Brain microvascular endothelial cell (primary cell): ENCODE measurements around the gene BUD31.
A peak's percentile ranks its signal among the peaks of the same experiment; 100 is the strongest.
"Not testable (repeated sequence)": the region's sequence is repeated elsewhere in the genome, so short reads cannot be mapped to it uniquely, and the experiment has no call there.

Experiments used
- DNase-seq: peaks from one replicate; pipeline ENCODE4 v3.0.0-alpha.2; 2020
- H3K27ac ChIP-seq: fragments of 250-450 bp; sonication (Bioruptor Pico); 2 replicates; pipeline ENCODE4 v1.5.1; 2020; ENCODE audit warnings: mild to moderate bottlenecking, moderate library complexity
- H3K27me3 ChIP-seq: fragments of 250-450 bp; sonication (Bioruptor Pico); replicated peaks from 2 replicates; pipeline ENCODE4 v1.5.1; 2020; ENCODE audit warnings: mild to moderate bottlenecking
- H3K36me3 ChIP-seq: fragments of 250-450 bp; sonication (Bioruptor Pico); replicated peaks from 2 replicates; pipeline ENCODE4 v1.5.1; 2020; ENCODE audit warnings: mild to moderate bottlenecking
- H3K4me3 ChIP-seq: 2 replicates; pipeline ENCODE4 v1.5.1; 2011; ENCODE audit warnings: low read depth, mild to moderate bottlenecking, control low read depth, low read length, moderate library complexity
- in situ Hi-C: cut with HindIII; loops from 2 replicates; pipeline ENCODE4 v1.10.0; 2017; ENCODE audit warnings: low sequenced_read_pairs, low pct_ligation_motif_present
- TF ChIP-seq, protein P1 (sequence below): IDR thresholded peaks from 2 replicates; pipeline ENCODE4 v1.5.1; 2011; ENCODE audit warnings: low read depth, mild to moderate bottlenecking, moderate library complexity, low read length, control low read depth, inconsistent platforms; ENCODE audit errors: missing control alignments

BUD31 gene

DNA sequence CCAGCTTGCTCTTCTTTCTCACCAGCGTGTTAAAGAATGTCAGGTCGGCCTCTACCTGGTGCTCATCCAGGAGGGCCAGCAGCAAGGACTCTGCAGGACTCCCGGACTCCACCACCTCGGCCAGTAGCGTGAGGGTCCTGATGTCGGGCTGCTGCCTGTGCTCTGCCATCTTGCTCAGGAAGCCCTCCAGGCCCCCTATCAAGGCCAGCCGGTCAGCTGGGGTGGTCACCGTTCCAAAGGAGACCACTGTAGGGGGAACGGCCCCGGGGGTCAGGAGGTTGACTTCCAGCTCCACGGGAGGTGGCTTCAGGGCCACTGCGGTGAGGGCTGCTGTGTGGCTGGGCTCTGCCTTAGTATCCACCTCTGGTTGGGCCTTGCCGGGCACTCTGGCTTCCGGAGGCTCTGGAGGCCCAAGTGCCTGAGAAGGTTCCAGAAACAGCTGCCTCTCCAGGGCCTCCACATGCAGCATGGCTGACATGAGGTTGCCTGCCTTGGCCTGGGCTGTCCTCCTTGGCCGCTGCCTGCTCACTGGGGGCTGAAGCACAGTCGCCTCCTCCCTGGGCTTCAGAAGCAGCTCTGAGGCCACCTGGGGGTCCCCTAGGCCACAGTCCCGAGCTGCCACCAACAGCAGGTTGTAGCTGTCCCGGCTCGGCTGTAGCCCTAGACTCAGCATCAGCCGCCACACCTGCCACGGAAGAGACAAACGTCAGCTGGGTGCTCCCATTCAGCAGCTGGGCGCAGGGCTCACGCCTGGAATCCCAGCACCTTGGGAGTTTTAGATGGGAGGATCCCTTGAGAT, 16.4 kb downstream of the BUD31 start:
- peaks cover 56% of the 10 kb centered on the region for H3K36me3 ChIP-seq
- no peak overlapping the region for H3K27ac ChIP-seq
- TF ChIP-seq, protein P1, sequence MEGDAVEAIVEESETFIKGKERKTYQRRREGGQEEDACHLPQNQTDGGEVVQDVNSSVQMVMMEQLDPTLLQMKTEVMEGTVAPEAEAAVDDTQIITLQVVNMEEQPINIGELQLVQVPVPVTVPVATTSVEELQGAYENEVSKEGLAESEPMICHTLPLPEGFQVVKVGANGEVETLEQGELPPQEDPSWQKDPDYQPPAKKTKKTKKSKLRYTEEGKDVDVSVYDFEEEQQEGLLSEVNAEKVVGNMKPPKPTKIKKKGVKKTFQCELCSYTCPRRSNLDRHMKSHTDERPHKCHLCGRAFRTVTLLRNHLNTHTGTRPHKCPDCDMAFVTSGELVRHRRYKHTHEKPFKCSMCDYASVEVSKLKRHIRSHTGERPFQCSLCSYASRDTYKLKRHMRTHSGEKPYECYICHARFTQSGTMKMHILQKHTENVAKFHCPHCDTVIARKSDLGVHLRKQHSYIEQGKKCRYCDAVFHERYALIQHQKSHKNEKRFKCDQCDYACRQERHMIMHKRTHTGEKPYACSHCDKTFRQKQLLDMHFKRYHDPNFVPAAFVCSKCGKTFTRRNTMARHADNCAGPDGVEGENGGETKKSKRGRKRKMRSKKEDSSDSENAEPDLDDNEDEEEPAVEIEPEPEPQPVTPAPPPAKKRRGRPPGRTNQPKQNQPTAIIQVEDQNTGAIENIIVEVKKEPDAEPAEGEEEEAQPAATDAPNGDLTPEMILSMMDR: no peak
- no peak overlapping the region for H3K4me3 ChIP-seq
- no peak for DNase-seq
- in situ Hi-C loops: no loop called here
- H3K27me3 ChIP-seq: no peaks in the 10 kb centered on the region

DNA sequence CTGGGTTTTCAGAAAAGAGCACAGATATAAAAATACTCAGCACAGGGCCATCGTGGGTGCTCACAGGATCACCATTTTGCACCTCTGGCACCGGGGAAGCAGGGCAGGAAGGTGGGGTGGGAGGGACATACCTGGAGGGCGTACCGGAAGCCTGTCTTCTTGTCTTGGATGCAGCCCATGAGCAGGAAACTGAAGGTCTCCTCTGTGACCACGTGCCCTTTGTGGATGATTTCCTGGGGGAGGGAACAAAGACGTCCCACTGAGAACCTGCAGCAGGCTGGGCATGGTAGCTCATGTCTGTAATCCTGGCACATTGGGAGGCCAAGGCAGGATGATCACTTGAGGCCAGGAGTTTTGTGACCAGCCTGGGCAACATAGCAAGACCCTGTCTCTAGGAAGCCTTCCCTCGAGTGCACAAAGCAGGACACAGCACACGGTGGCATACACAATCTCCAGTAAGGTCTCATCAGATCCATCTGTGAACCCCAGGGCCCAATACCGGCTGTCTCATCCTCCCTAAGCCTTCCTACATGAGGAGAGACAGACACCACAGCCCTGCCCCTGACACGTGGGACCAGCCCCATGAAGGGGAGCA, 20.3 kb downstream of the BUD31 start:
- in situ Hi-C loops: no loop called here
- H3K27ac ChIP-seq: no peak overlapping the region
- H3K4me3 ChIP-seq: no peak overlapping the region
- no peaks in the 10 kb centered on the region for H3K27me3 ChIP-seq
- no peak for DNase-seq
- H3K36me3 ChIP-seq: peaks cover 58% of the 10 kb centered on the region
- TF ChIP-seq, protein P1: no peak

- no peak for DNase-seq
- TF ChIP-seq, protein P1: no peak
- no peak overlapping the region for H3K27ac ChIP-seq
- H3K27me3 ChIP-seq: no peaks in the 10 kb centered on the region
- in situ Hi-C loops: no loop called here
- H3K4me3 ChIP-seq: no peak overlapping the region
- peaks cover 56% of the 10 kb centered on the region for H3K36me3 ChIP-seq
Measured at GRCh38 chr7:99429756-99430155, 21.0 kb downstream of the BUD31 start.

DNA sequence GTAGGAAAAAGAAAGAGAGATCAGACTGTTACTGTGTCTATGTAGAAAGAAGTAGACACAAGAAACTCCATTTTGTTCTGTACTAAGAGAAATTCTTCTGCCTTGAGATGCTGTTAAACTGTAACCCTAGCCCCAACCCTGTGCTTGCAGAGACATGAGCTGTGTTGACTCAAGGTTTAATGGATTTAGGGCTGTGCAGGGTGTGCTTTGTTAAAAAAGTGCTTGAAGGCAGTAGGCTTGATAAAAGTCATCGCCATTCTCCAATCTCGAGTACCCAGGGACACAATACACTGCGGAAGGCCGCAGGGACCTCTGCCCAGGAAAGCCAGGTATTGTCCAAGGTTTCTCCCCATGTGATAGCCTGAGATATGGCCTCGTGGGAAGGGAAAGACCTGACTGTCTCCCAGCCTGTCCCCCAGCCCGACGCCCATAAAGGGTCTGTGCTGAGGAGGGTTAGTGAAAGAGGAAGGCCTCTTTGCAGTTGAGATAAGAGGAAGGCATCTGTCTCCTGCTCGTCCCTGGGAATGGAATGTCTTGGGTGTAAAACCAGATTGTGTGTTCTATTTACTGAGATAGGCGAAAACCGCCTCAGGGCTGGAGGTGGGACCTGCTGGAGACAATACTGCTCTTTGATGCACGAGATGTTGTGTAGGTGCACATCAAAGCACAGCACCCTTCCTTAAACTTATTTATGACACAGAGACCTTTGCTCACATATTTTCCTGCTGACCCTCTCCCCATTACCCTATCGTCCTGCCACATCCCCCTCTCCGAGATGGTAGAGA, 23.2 kb downstream of the BUD31 start:
- in situ Hi-C loops, H3K4me3 ChIP-seq, H3K27me3 ChIP-seq, DNase-seq, H3K27ac ChIP-seq: not testable (repeated sequence)
- H3K36me3 ChIP-seq: peaks cover 47% of the 10 kb centered on the region

DNA sequence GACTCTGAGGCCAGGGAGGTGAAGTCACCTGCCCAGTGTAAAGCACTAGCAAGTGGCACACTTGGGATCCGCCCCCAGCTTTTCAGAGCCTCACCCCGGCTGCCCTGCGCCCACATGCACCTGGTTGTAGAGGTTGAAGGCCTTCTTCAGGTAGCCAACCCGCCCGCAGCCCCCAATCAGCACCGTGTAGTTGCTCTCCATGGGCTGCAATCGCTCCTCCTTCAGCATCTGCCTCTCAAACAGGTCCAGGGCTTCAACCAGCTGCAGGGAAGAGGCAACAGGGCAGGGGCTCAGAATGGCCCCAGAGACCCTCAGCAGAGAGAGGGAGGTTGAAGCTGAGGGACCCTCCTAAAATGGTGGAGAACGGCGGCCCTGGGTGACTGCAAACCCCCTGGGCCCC, 24.4 kb downstream of the BUD31 start:
- no peak overlapping the region for H3K4me3 ChIP-seq
- TF ChIP-seq, protein P1: no peak
- H3K27ac ChIP-seq: no peak overlapping the region
- H3K36me3 ChIP-seq: peaks cover 44% of the 10 kb centered on the region
- in situ Hi-C loops: no loop called here
- no peaks in the 10 kb centered on the region for H3K27me3 ChIP-seq
- DNase-seq: no peak

- in situ Hi-C loops: no loop called here
- Histone ChIP-seq H3K27me3 (no peaks in the 10 kb centered on the region), H3K4me3 (peak overlapping the region; percentile 94), H3K27ac (peak overlapping the region; percentile 2), H3K36me3 (peaks cover 16% of the 10 kb centered on the region)
- DNase-seq: no peak
- TF ChIP-seq, protein P1: no peak
Measured at GRCh38 chr7:99437946-99438572, 29.3 kb downstream of the BUD31 start.
